Gastroesophageal sphincter (tissue), 4 donors: Measurements from ENCODE around the gene METTL21C. TPM values are rescaled to one million over a fixed set of nuclear protein-coding genes. Genes with fewer than 3 reads are reported as not detected.

Source experiments
- ATAC-seq: fragments of 150-250 bp; one replicate; pipeline ENCODE4 v1.9.1; 2016; ENCODE audit warnings: mild to moderate bottlenecking, moderate library complexity
- H3K27ac ChIP-seq, 4 donors: fragments of 200-600 bp; sonication (generic) in 3 of 4; 1 replicate in 3 of 4; 2 replicates in 1 of 4; pipeline ENCODE4 v1.5.1; 2016 to 2019
- H3K27me3 ChIP-seq: fragments of 200-600 bp; sonication (generic); one replicate; pipeline ENCODE4 v1.5.1; 2019
- H3K36me3 ChIP-seq, 2 donors: fragments of 200-600 bp; sonication (generic); one replicate each; pipeline ENCODE4 v1.5.1; 2019; ENCODE audit warnings: control low read depth in 1 of 2
- H3K4me1 ChIP-seq, 3 donors: fragments of 200-600 bp; sonication (generic); 1 replicate in 2 of 3; 2 replicates in 1 of 3; pipeline ENCODE4 v1.5.1; 2016 to 2019; ENCODE audit warnings: control low read depth in 2 of 3
- H3K4me3 ChIP-seq, 2 donors: fragments of 200-600 bp; sonication (generic); one replicate each; pipeline ENCODE4 v1.5.1; 2019; ENCODE audit warnings: mild to moderate bottlenecking in 1 of 2, moderate library complexity in 1 of 2
- H3K9me3 ChIP-seq, 3 donors: fragments of 200-600 bp; sonication (generic); one replicate each; pipeline ENCODE4 v1.5.1; 2017 to 2019; ENCODE audit warnings: control low read depth in 2 of 3
- EP300 ChIP-seq: sonication (generic); formaldehyde crosslinking; IDR thresholded peaks from one replicate; pipeline ENCODE4 v1.6.1; 2017; ENCODE audit warnings: antibody characterized with exemption, mild to moderate bottlenecking
- POLR2A ChIP-seq, 2 donors: fragments of 450-650 bp; IDR thresholded peaks; one replicate each; pipeline ENCODE4 v1.6.1; 2017; ENCODE audit warnings: antibody characterized with exemption in 2 of 2, mild to moderate bottlenecking in 2 of 2, moderate library complexity in 1 of 2
- POLR2AphosphoS5 ChIP-seq: sonication (generic); formaldehyde crosslinking; IDR thresholded peaks from one replicate; pipeline ENCODE4 v1.6.1; 2017; ENCODE audit warnings: antibody characterized with exemption
- WGBS, 2 donors: methylation state at CpG; one replicate each; pipeline ENCODE4 v1.1.5; 2018; ENCODE audit warnings: low coverage in 1 of 2; 5-methylcytosine and 5-hydroxymethylcytosine counted together
- total RNA-seq, 4 donors: library from RNA; depleted of rRNA; stranded (reverse); fragments of >200 nt; gene quantifications; one replicate each; pipeline ENCODE4 v1.1.0, GENCODE V29; 2016
- TF ChIP-seq, protein P1 (sequence below), 4 experiments: fragments of 200-600 bp in 2 of 4; fragments of 450-650 bp in 2 of 4; sonication (generic) in 1 of 4; IDR thresholded peaks; one replicate each; pipeline ENCODE4 v1.5.1; 2017 to 2019; ENCODE audit warnings: antibody characterized with exemption in 4 of 4, mild to moderate bottlenecking in 2 of 4, moderate library complexity in 2 of 4

The METTL21C gene
- total RNA-seq, 4 donors from 2014 or later = 0.62 TPM; not detected in 3

DNA sequence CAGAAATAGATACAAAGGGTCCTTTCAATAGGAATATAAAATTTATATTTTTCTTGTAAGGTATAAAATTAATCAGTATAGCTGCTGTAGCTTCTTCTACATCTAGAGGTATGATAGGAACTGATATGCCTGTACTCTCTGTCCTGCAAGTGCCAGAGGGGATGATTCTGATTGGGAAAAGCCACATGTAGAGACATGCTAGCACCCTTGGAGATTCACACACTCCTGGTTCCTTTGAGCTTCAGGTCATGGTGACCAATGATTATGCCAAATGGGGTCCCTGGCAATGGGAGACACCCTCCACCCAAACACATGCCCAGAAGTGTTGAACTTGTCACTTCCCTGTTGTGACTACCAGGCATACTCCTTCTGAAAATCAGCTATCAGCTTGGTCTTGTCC is 14.7 kb upstream of the METTL21C start:
- Histone ChIP-seq H3K27ac (peak overlapping the region in 1 of 4 donors; percentile 58), H3K4me3 (no peak overlapping the region), H3K4me1 (peaks cover 0 to 7% (median 0%) of the 10 kb centered on the region in 3 donors), H3K36me3 (no peaks in the 10 kb centered on the region), H3K9me3 (peaks cover 0 to 14% (median 0%) of the 10 kb centered on the region in 3 donors), H3K27me3 (peaks cover 8% of the 10 kb centered on the region)
- ATAC-seq = no peak
- TF ChIP-seq EP300 (no peak), POLR2A (IDR thresholded peaks at IDR 0.05) (no peak), POLR2AphosphoS5 (no peak)
- TF ChIP-seq, protein P1, sequence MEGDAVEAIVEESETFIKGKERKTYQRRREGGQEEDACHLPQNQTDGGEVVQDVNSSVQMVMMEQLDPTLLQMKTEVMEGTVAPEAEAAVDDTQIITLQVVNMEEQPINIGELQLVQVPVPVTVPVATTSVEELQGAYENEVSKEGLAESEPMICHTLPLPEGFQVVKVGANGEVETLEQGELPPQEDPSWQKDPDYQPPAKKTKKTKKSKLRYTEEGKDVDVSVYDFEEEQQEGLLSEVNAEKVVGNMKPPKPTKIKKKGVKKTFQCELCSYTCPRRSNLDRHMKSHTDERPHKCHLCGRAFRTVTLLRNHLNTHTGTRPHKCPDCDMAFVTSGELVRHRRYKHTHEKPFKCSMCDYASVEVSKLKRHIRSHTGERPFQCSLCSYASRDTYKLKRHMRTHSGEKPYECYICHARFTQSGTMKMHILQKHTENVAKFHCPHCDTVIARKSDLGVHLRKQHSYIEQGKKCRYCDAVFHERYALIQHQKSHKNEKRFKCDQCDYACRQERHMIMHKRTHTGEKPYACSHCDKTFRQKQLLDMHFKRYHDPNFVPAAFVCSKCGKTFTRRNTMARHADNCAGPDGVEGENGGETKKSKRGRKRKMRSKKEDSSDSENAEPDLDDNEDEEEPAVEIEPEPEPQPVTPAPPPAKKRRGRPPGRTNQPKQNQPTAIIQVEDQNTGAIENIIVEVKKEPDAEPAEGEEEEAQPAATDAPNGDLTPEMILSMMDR (IDR thresholded peaks at IDR 0.05) = no peak

DNA sequence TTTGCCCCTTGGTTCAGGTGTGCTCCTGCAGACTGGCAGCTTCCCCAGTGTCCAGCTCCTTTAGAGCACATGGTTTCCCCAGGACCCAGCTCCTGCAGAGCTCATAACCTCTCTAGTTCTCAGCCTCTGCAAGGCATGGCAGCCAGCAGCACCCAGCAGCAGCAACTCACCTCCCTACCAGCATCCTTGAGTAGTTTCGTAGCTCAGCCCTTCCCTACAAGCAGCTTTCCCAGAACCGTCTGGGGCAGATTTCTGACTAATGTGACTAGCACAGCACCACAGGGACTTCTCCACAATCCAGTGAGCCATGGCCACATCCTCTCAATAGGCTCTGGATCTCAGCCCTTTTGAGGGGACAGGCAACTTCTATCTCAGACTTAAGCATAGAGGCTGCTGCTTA is 14.1 kb upstream of the METTL21C start:
- TF ChIP-seq POLR2AphosphoS5 (no peak), POLR2A (IDR thresholded peaks at IDR 0.05) (no peak), EP300 (no peak)
- TF ChIP-seq, protein P1 (IDR thresholded peaks at IDR 0.05) = no peak
- Histone ChIP-seq H3K9me3 (peaks cover 0 to 14% (median 0%) of the 10 kb centered on the region in 3 donors), H3K4me3 (no peak overlapping the region), H3K36me3 (no peaks in the 10 kb centered on the region), H3K27ac (no peak overlapping the region), H3K27me3 (peaks cover 8% of the 10 kb centered on the region), H3K4me1 (peaks cover 0 to 7% (median 0%) of the 10 kb centered on the region in 3 donors)
- 100% methylated on average over 1 to 2 of the region's 2 CpGs for WGBS, 2 donors
- ATAC-seq = no peak

DNA sequence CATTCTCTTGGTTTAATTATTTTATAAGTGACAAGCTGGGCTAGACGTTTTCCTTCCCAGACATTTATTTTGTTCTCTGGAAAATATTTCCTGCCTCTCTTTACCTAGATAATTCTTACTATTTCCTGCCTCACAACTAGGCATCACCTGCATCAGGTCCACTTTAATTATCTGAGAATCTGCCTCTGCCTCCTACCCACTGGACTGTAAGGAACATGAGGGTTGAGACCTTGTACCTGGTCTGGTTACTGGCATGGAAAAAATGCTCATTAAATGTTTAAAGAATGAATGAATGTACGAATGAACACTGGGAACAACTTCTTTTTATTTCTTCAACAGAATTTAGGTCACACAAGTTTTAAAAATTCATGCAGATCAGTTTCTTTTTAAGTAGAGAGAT is 13.4 kb upstream of the METTL21C start:
- H3K27ac ChIP-seq = no peak overlapping the region
- WGBS, 2 donors = 32 to 39% methylated on average over 2 of the region's 2 CpGs
- ATAC-seq = no peak
- no peaks in the 10 kb centered on the region for H3K36me3 ChIP-seq
- TF ChIP-seq POLR2A (IDR thresholded peaks at IDR 0.05) (no peak), EP300 (no peak), POLR2AphosphoS5 (no peak)
- TF ChIP-seq, protein P1 (IDR thresholded peaks at IDR 0.05) = no peak
- H3K9me3 ChIP-seq = peaks cover 0 to 14% (median 0%) of the 10 kb centered on the region in 3 donors
- peaks cover 0 to 7% (median 0%) of the 10 kb centered on the region in 3 donors for H3K4me1 ChIP-seq
- H3K27me3 ChIP-seq = peaks cover 8% of the 10 kb centered on the region
- no peak overlapping the region for H3K4me3 ChIP-seq

DNA sequence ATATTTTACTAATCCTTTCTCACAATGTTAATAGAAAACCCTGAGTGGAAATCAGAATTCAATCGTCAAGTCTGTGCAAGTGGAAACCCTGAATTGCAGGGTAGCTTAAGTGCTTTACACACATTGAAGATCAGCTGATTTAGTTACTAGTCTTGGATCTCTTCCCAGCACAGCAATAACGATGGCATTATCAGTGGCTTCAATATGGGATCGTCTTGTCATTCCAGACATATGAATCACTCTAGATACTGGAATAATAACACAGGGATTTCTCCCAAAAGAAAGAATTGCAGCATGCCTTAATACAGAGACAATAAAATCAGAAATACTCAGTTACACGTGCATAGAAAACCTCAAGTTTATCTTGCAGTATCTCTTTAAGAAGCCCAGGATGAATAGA is 12.6 kb upstream of the METTL21C start:
- H3K4me1 ChIP-seq = peaks cover 0 to 7% (median 0%) of the 10 kb centered on the region in 3 donors
- H3K27ac ChIP-seq = no peak overlapping the region
- H3K36me3 ChIP-seq = no peaks in the 10 kb centered on the region
- no peak overlapping the region for H3K4me3 ChIP-seq
- peaks cover 0 to 14% (median 0%) of the 10 kb centered on the region in 3 donors for H3K9me3 ChIP-seq
- peaks cover 5% of the 10 kb centered on the region for H3K27me3 ChIP-seq
- 8 to 26% methylated on average over 4 of the region's 4 CpGs for WGBS, 2 donors
- no peak for ATAC-seq
- TF ChIP-seq, protein P1 (IDR thresholded peaks at IDR 0.05) = no peak
- no peak for TF ChIP-seq POLR2A (IDR thresholded peaks at IDR 0.05)
- no peak for TF ChIP-seq POLR2AphosphoS5
- no peak for TF ChIP-seq EP300

DNA sequence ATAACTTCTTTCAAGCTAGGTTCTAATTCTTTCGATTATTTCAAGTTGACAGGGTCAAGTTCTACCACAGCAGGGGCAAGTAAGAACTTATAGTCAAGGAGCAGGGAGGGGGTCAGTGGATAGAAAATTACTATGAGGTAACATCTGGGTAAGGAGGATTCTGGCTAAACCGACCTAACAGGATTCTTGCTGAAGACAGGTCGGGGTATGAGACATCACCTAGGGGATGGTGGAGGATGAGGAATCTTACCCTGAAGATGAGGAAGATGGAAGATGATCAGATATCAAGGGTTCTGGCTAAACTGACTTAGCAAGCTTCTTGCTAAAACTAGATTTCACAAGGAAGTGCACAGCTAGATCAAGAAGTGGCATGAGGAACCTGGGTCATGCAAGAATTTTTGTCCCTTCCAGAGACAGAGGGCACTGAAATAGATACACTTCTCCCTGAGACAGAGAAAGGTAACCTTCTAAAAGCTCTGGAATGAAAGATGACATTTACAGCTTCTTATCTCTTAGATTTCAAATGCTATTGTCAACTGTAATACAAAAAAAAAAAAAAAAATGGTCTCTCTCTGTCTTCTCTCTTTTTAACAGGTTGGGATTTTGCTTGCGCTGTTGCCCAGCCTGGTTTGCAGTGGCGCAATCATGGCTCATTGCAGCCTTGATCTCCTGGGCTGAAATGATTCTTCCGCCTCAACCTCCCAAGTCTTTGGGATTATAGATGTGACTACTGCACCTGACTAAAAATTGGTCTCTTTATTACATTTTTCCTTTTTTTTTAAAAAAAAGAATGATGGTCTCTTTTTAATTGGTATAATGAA is 9.6 kb upstream of the METTL21C start:
- peaks cover 0 to 7% (median 0%) of the 10 kb centered on the region in 3 donors for H3K4me1 ChIP-seq
- H3K27me3 ChIP-seq = no peaks in the 10 kb centered on the region
- H3K36me3 ChIP-seq = no peaks in the 10 kb centered on the region
- ATAC-seq = no peak
- WGBS, 2 donors = 72% methylated on average over 6 of the region's 6 CpGs; no CpG with 5 or more reads in 1 of the 2 donors
- no peak overlapping the region for H3K4me3 ChIP-seq
- no peak for TF ChIP-seq POLR2A (IDR thresholded peaks at IDR 0.05)
- TF ChIP-seq, protein P1 (IDR thresholded peaks at IDR 0.05) = no peak
- TF ChIP-seq EP300 = no peak
- TF ChIP-seq POLR2AphosphoS5 = no peak
- H3K27ac ChIP-seq = no peak overlapping the region
- H3K9me3 ChIP-seq = peaks cover 0 to 8% (median 0%) of the 10 kb centered on the region in 3 donors
